Measurements from ENCODE around the gene ZNF511. TPM values are rescaled to one million over a fixed set of nuclear protein-coding genes. Genes with fewer than 3 reads are reported as not detected.

Gene ZNF511
- total and polyA plus RNA-seq, 2 of the 4 experiments (the other 2 are of a cell fraction), result 13.6 to 32.6 TPM

DNA sequence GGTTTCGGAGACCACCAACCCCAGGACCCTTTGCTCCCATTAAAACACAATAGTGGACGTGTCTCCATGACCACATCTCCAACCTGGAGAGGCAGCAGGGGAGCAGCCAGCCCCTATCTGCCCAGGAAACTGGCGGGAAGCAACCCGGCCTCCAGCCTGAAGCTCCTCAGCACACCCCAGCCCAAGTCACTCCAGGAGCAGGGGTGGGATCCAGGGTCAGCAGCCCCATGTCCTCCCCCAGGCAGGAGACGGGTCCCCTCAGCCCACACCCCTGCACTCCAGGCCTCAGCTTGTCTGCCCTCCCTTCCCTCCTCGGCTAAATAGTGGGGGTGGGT is 32.6 kb upstream of the ZNF511 start:
- in situ Hi-C loops (cut with MboI; ENCODE audit: low sequenced_read_pairs) (no loop called here), intact Hi-C loops (cut with micrococcal nuclease) (loop anchor here (1.0 kb wide), 1 partner anchor 14 kb away; no protein-coding TSS in a partner anchor), dilution Hi-C loops (cut with HindIII; ENCODE audit: low sequenced_read_pairs, unreplicated experiment) (no loop called here)
- Histone ChIP-seq H4K5ac (ENCODE audit: low read depth, low read length) (no peak overlapping the region), H2AK9ac (replicated peaks; ENCODE audit: low read depth, low read length, poor library complexity) (no peak overlapping the region), H3K27ac (ENCODE audit: insufficient read depth, low read length) (no peak overlapping the region), H3K14ac (replicated peaks; ENCODE audit: low read depth, low read length) (no peak overlapping the region), H3K9ac (ENCODE audit: low read depth, low read length) (no peak overlapping the region), H2BK5ac (ENCODE audit: low read depth, low read length, poor library complexity, severe bottlenecking) (no peak overlapping the region), H3K79me1 (ENCODE audit: low read depth in 1 of 2, low read length in 2 of 2) (peaks cover 0 to 3% of the 10 kb centered on the region in 2 experiments; a peak in 1 of 4 replicates), H2AK5ac (ENCODE audit: low read depth, low read length) (no peak overlapping the region), H3K4me1 (ENCODE audit: control insufficient read depth, insufficient read depth, low read length) (peaks cover 10% of the 10 kb centered on the region), H3K18ac (ENCODE audit: low read depth, low read length) (no peak overlapping the region), H2AFZ (replicated peaks; ENCODE audit: low read length, poor library complexity) (no peak overlapping the region), H3K9me1 (ENCODE audit: insufficient read depth, low read length) (0 out of 2 replicates have a peak, but pooled peaks cover 4% of the 10 kb centered on the region), H3K4ac (ENCODE audit: low read depth, low read length) (no peak overlapping the region), H2BK15ac (ENCODE audit: low read depth, low read length) (no peak overlapping the region), H4K8ac (ENCODE audit: low read depth in 2 of 2, low read length in 2 of 2) (no peak overlapping the region), H3K27me3 (ENCODE audit: control insufficient read depth, insufficient read depth, low read length) (peaks cover 9% of the 10 kb centered on the region), H2BK120ac (ENCODE audit: low read depth, low read length) (no peak overlapping the region), H3K4me3 (ENCODE audit: insufficient read depth, low read depth, low read length) (no peak overlapping the region), H4K20me1 (ENCODE audit: insufficient read depth, low read length) (peaks cover 7% of the 10 kb centered on the region; the same call in 1 of the 2 replicates), H3K9me3 (ENCODE audit: control insufficient read depth, insufficient read depth, low read length) (no peaks in the 10 kb centered on the region), H3K36me3 (ENCODE audit: control insufficient read depth, insufficient read depth, low read length) (peaks cover 14% of the 10 kb centered on the region), H3K23ac (ENCODE audit: low read depth, low read length) (no peak overlapping the region), H4K91ac (ENCODE audit: insufficient read depth, low read depth, low read length) (no peak overlapping the region), H2BK20ac (ENCODE audit: low read depth, low read length) (no peak overlapping the region), H3K56ac (ENCODE audit: extremely low read depth, insufficient read depth, low read length) (no peak overlapping the region), H3K4me2 (ENCODE audit: low read depth, low read length) (no peak overlapping the region)
- no peak for DNase-seq
- no TSS peak for BruUV-seq (replicated peaks)
- TF ChIP-seq, protein P1, sequence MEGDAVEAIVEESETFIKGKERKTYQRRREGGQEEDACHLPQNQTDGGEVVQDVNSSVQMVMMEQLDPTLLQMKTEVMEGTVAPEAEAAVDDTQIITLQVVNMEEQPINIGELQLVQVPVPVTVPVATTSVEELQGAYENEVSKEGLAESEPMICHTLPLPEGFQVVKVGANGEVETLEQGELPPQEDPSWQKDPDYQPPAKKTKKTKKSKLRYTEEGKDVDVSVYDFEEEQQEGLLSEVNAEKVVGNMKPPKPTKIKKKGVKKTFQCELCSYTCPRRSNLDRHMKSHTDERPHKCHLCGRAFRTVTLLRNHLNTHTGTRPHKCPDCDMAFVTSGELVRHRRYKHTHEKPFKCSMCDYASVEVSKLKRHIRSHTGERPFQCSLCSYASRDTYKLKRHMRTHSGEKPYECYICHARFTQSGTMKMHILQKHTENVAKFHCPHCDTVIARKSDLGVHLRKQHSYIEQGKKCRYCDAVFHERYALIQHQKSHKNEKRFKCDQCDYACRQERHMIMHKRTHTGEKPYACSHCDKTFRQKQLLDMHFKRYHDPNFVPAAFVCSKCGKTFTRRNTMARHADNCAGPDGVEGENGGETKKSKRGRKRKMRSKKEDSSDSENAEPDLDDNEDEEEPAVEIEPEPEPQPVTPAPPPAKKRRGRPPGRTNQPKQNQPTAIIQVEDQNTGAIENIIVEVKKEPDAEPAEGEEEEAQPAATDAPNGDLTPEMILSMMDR (conservative IDR thresholded peaks at IDR 0.05; ENCODE audit: low read depth, low read length), result no peak
- TF ChIP-seq MAZ (IDR thresholded peaks at IDR 0.05; ENCODE audit: borderline replicate concordance, low read depth, low read length) (no peak), FOS (IDR thresholded peaks at IDR 0.05; ENCODE audit: low read depth, low read length) (no peak), SMC3 (IDR thresholded peaks at IDR 0.05; ENCODE audit: low read depth, low read length) (no peak), BHLHE40 (IDR thresholded peaks at IDR 0.05; ENCODE audit: low read depth, low read length) (no peak), CHD1 (IDR thresholded peaks at IDR 0.05; ENCODE audit: low read depth, low read length) (no peak), CEBPB (IDR thresholded peaks at IDR 0.05; ENCODE audit: low read depth, low read length) (no peak), NFE2L2 (IDR thresholded peaks at IDR 0.05; ENCODE audit: low read depth, low read length) (no peak), RFX5 (IDR thresholded peaks at IDR 0.05; ENCODE audit: low read depth, low read length) (no peak), RAD21 (IDR thresholded peaks at IDR 0.05; ENCODE audit: low read length) (no peak)
- TF ChIP-seq, protein P2, sequence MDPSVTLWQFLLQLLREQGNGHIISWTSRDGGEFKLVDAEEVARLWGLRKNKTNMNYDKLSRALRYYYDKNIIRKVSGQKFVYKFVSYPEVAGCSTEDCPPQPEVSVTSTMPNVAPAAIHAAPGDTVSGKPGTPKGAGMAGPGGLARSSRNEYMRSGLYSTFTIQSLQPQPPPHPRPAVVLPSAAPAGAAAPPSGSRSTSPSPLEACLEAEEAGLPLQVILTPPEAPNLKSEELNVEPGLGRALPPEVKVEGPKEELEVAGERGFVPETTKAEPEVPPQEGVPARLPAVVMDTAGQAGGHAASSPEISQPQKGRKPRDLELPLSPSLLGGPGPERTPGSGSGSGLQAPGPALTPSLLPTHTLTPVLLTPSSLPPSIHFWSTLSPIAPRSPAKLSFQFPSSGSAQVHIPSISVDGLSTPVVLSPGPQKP (IDR thresholded peaks at IDR 0.05; ENCODE audit: borderline replicate concordance, low read depth, low read length), result no peak
- WGBS, 2 experiments (ENCODE audit: extremely low coverage in 2 of 2, insufficient read length in 1 of 2), result no CpG with 5 or more reads among the region's 6 CpGs
- no peak for ATAC-seq (ENCODE audit: low read depth)
- POLR2A ChIA-PET (ENCODE audit: unreplicated experiment), result no interaction called here
- CTCF ChIA-PET, result no interaction called here
